K562 (cell line): ENCODE data around the gene ARV1. TPM values are rescaled to one million over a fixed set of nuclear protein-coding genes. Genes with fewer than 3 reads are reported as not detected.

Experiments used
- ASH1L ChIP-seq: fragments of 450-650 bp; IDR thresholded peaks from 2 replicates; pipeline ENCODE4 v1.6.1; 2018; ENCODE audit warnings: borderline replicate concordance, mild to moderate bottlenecking, low read depth; ENCODE audit not compliant: partially characterized antibody
- ERF ChIP-seq: fragments of 450-650 bp; formaldehyde crosslinking; IDR thresholded peaks from 2 replicates; pipeline ENCODE4 v1.4.0; 2020; ENCODE audit warnings: mild to moderate bottlenecking, mixed read lengths
- ETS1 ChIP-seq: conservative IDR thresholded peaks from 2 replicates; pipeline ENCODE4 v1.6.1; 2011; ENCODE audit warnings: low read depth, mild to moderate bottlenecking, low read length; ENCODE audit not compliant: control insufficient read depth
- ETV1 ChIP-seq: fragments of 450-650 bp; conservative IDR thresholded peaks from 2 replicates; pipeline ENCODE4 v1.6.1; 2016; ENCODE audit warnings: missing genetic modification characterization, control low read depth, low read depth, missing compliant biosample characterization
- HDAC6 ChIP-seq: IDR thresholded peaks from 2 replicates; pipeline ENCODE4 v1.6.1; 2012; ENCODE audit warnings: low read depth, mild to moderate bottlenecking, control low read depth, inconsistent platforms, low read length, moderate library complexity
- MGA ChIP-seq: fragments of 450-650 bp; IDR thresholded peaks from 2 replicates; pipeline ENCODE4 v1.6.1; 2016; ENCODE audit warnings: mild to moderate bottlenecking, moderate library complexity
- PTBP1 ChIP-seq: fragments of 200-400 bp; formaldehyde crosslinking; IDR thresholded peaks from 2 replicates; pipeline ENCODE4 v1.6.1; 2017; ENCODE audit warnings: low read depth, low read length
- SAFB ChIP-seq: fragments of 200-400 bp; formaldehyde crosslinking; IDR thresholded peaks from 2 replicates; pipeline ENCODE4 v1.6.1; 2017; ENCODE audit warnings: low read depth, low read length, borderline replicate concordance
- ZBTB7A ChIP-seq: IDR thresholded peaks from 2 replicates; pipeline ENCODE4 v1.6.1; 2011; ENCODE audit warnings: low read depth, mild to moderate bottlenecking, low read length, moderate library complexity, borderline replicate concordance; ENCODE audit not compliant: control insufficient read depth
- ZNF23 ChIP-seq: fragments of 250-450 bp; sonication (Bioruptor Pico); IDR thresholded peaks from 2 replicates; pipeline ENCODE4 v1.4.0; 2020; ENCODE audit warnings: mild to moderate bottlenecking
- polyA plus RNA-seq, 8 experiments: library from polyadenylated mRNA; depleted of rRNA in 4 of 8; stranded (reverse) in 5 of 8; unstranded in 3 of 8; fragments of >200 nt; fragmentation: Nextera tagmentation in 2 of 8; fragmentation: Illumina TruSeq in 1 of 8; extraction: Ambion mirVana in 2 of 8; extraction: Trizol in 1 of 8; gene quantifications; 2 replicates each; pipeline versions ENCODE4 v1.2.1 to v1.2.3, GENCODE V29; 2011 to 2014; ENCODE audit warnings: inconsistent platforms in 1 of 8, missing spikeins in 1 of 8
- total RNA-seq, 7 experiments: library from RNA; depleted of rRNA in 6 of 7; stranded (reverse); fragments of >200 nt in 6 of 7; fragmentation: Illumina TruSeq in 2 of 7; extraction: Trizol in 2 of 7; gene quantifications; 2 replicates each; pipeline versions ENCODE4 v1.2.1 to v1.2.3, GENCODE V29; 2011 to 2021; ENCODE audit warnings: low replicate concordance in 1 of 7
- TF ChIP-seq, protein P1 (sequence below): sonication (generic); formaldehyde crosslinking; IDR thresholded peaks from 2 replicates; pipeline ENCODE4 v1.8.1; 2023; ENCODE audit warnings: mild to moderate bottlenecking, missing genetic modification reagents, moderate library complexity

Gene ARV1
- total and polyA plus RNA-seq, 9 of the 15 experiments (the other 6 are each of a cell fraction or from before 2014, with no cell fraction given), result 54.8 to 139 (median 74.0) TPM

GRCh38 chr1:231039161-231040018 is 60.5 kb downstream of the ARV1 start (continued):
- TF ChIP-seq MGA, result peak; percentile 74
- peak; percentile 61 for TF ChIP-seq SAFB
- no peak for TF ChIP-seq ZNF23 (CRISPR knock-in tag)
- no peak for TF ChIP-seq ERF (CRISPR knock-in tag)
- TF ChIP-seq ETV1 (tag), result peak; percentile 64
- TF ChIP-seq, protein P1, sequence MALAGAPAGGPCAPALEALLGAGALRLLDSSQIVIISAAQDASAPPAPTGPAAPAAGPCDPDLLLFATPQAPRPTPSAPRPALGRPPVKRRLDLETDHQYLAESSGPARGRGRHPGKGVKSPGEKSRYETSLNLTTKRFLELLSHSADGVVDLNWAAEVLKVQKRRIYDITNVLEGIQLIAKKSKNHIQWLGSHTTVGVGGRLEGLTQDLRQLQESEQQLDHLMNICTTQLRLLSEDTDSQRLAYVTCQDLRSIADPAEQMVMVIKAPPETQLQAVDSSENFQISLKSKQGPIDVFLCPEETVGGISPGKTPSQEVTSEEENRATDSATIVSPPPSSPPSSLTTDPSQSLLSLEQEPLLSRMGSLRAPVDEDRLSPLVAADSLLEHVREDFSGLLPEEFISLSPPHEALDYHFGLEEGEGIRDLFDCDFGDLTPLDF (CRISPR knock-in tag), result 0 out of 2 replicates have a peak, but pooled peaks have one; percentile 27
- TF ChIP-seq PTBP1, result no peak
- TF ChIP-seq HDAC6, result 0 out of 2 replicates have a peak, but pooled peaks have one; percentile 18
- TF ChIP-seq ASH1L, result no peak
- TF ChIP-seq ETS1, result no peak
- peak; percentile 56; the same call in 1 of the 2 replicates for TF ChIP-seq ZBTB7A
